ENCODE results near the gene SEMA5A.

DNA sequence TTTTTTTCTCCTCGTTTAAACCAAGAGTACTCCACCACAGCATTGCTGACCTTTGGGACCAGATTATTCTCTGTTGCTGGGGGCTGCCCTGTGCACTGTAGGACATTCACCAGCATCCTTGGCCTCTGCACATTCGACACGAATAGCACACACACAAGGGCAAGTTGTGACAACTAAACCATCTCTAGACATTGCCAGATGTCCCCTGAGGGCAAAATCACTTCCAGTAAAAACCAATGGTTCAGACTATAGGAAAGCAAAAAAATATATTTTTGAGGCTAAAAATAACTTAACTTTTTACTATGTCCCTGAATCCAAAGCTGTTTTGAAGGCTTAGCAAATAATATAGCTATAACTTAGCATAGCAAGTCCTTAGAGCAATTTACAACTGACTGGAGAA lies 65.9 kb downstream of the SEMA5A start:
- TF ChIP-seq GATA3 (IDR thresholded peaks at IDR 0.05; ENCODE audit: low read depth, low read length) (no peak), GATA2 (IDR thresholded peaks at IDR 0.05; ENCODE audit: low read depth, low read length) (no peak)

Data from SH-SY5Y (cell line).